Heart left ventricle (tissue), 16 donors: Measurements from ENCODE around the gene AHRR. TPM values are rescaled to one million over a fixed set of nuclear protein-coding genes. Genes with fewer than 3 reads are reported as not detected.

ENCODE experiments used
- ATAC-seq, 4 donors: fragments of 200-7000 bp; cut with Tn5 transposase; one replicate each; pipeline ENCODE4 v1.9.1; 2020 to 2022; ENCODE audit warnings: moderate library complexity in 4 of 4, mild to moderate bottlenecking in 3 of 4, moderate number of reproducible peaks in 1 of 4
- DNase-seq, 5 donors: peaks; one replicate each; pipeline ENCODE4 v3.0.0-alpha.2; 2020
- H3K27ac ChIP-seq, 12 donors: fragments of 200-600 bp; sonication (generic) in 4 of 12; one replicate each; pipeline versions ENCODE4 v1.5.0 to v1.8.0; 2016 to 2022; ENCODE audit warnings: mild to moderate bottlenecking in 2 of 12
- H3K27me3 ChIP-seq, 9 donors: fragments of 200-600 bp; sonication (generic) in 2 of 9; one replicate each; pipeline versions ENCODE4 v1.5.1 to v1.8.0; 2016 to 2022; ENCODE audit warnings: mild to moderate bottlenecking in 3 of 9
- H3K36me3 ChIP-seq, 9 donors: fragments of 200-600 bp; sonication (generic) in 2 of 9; one replicate each; pipeline versions ENCODE4 v1.5.0 to v1.8.0; 2018 to 2022; ENCODE audit warnings: mild to moderate bottlenecking in 2 of 9
- H3K4me1 ChIP-seq, 12 donors: fragments of 200-600 bp; sonication (generic) in 4 of 12; one replicate each; pipeline versions ENCODE4 v1.5.0 to v1.8.0; 2016 to 2022; ENCODE audit warnings: mild to moderate bottlenecking in 3 of 12
- H3K4me3 ChIP-seq, 12 donors: fragments of 200-600 bp; sonication (generic) in 4 of 12; one replicate each; pipeline versions ENCODE4 v1.5.0 to v1.8.0; 2017 to 2022; ENCODE audit warnings: mild to moderate bottlenecking in 9 of 12, moderate library complexity in 4 of 12
- H3K9me3 ChIP-seq, 12 donors: fragments of 200-600 bp; sonication (generic) in 4 of 12; one replicate each; pipeline versions ENCODE4 v1.5.0 to v1.8.0; 2016 to 2022; ENCODE audit warnings: mild to moderate bottlenecking in 1 of 12
- CTCF ChIP-seq, 12 donors: fragments of 200-600 bp; sonication (generic) in 4 of 12; IDR thresholded peaks; one replicate each; pipeline versions ENCODE4 v1.5.0 to v1.8.0; 2018 to 2022; ENCODE audit warnings: antibody characterized with exemption in 12 of 12, mild to moderate bottlenecking in 5 of 12
- POLR2A ChIP-seq, 2 donors: fragments of 450-650 bp; IDR thresholded peaks; one replicate each; pipeline ENCODE4 v1.6.1; 2017; ENCODE audit warnings: antibody characterized with exemption in 2 of 2, mild to moderate bottlenecking in 2 of 2, moderate library complexity in 2 of 2
- WGBS, 4 donors: extraction: QIAGEN DNeasy Blood & Tissue Kit in 2 of 4; methylation state at CpG; one replicate each; pipeline versions ENCODE4 v1.1.5 to v1.1.7; 2013 to 2018; 5-methylcytosine and 5-hydroxymethylcytosine counted together
- intact Hi-C, 10 donors: fragments of 100-400 bp; cut with DNase I; formaldehyde crosslinking; loops; one replicate each; pipeline versions ENCODE4 v1.11.1 to v1.14.2; 2022
- polyA plus RNA-seq, 2 donors: library from polyadenylated mRNA; stranded (reverse); fragments of 200-250 nt; gene quantifications; one replicate each; pipeline ENCODE4 v1.2.3, GENCODE V29; 2013
- total RNA-seq, 9 donors: library from RNA; depleted of rRNA in 2 of 9; stranded (reverse); fragments of >200 nt in 2 of 9; fragmentation: NEBNext Ultra II Directional in 3 of 9; extraction: Animal tissue kit (Norgen Biotek cat#: 25700) in 3 of 9; gene quantifications; one replicate each; pipeline versions ENCODE4 v1.1.0 to v1.2.4, GENCODE V29; 2016 to 2023
- donor health status: ischemic (EF 13 %, LVEDD 7.1; RV severe dilation, severe dysfunction).
- donor health status: healthy with polysubstance abuse.
- donor health status: DM: no; HTN: yes; CAD: no.
- donor health status: DM: no; HTN: no; CAD: no.
- donor health status: ischemic (EF 25% LVEDD 6.9; RV normal size, moderate dysfunction).
- donor health status: ischemic (EF 25% LVEDD 5.7; RV mildly dilated, moderate dysfunction).
- donor health status: healthy.
- donor health status: DM: yes; HTN: yes; CAD: no.
- donor health status: ischemic (EF 35%, LVEDD 5.7; RV mildly dilated, moderate dysfunction).
- donor health status: nonischemic (EF 11% LVEDD 7.7; RV severe dilation, severe dysfunction).
- donor health status: DM: yes; HTN: yes; CAD: no.
- donor health status: PGD.
- donor health status: ischemic (EF 29% LVEDD 5.4; RV normal size, mild dysfunction).
- donor health status: nonischemic (EF 23%, LVEDD 6.1; RV moderate dilation, normal function).

The AHRR gene
- total and polyA plus RNA-seq, 11 donors = 0.11 to 0.69 (median 0.26) TPM; not detected in 2

GRCh38 chr5:372996-373709 is 51.6 kb downstream of the AHRR start:
- Histone ChIP-seq H3K27me3 (peaks cover 9 to 29% (median 17%) of the 10 kb centered on the region in 9 donors), H3K36me3 (no peaks in the 10 kb centered on the region), H3K4me1 (peaks cover 0 to 26% (median 3%) of the 10 kb centered on the region in 12 donors), H3K4me3 (peak overlapping the region in 5 of 12 donors; percentile 40 to 56 (median 44)), H3K27ac (no peak overlapping the region), H3K9me3 (no peaks in the 10 kb centered on the region)
- intact Hi-C loops = no loop called here
- peak in 2 of 5 donors; percentile 16 to 58 for DNase-seq
- ATAC-seq = no peak
- 64 to 90% (median 75%) methylated on average over 12 to 27 of the region's 27 CpGs for WGBS, 4 donors
- no peak for TF ChIP-seq POLR2A (IDR thresholded peaks at IDR 0.05)
- TF ChIP-seq CTCF (IDR thresholded peaks at IDR 0.05) = no peak

GRCh38 chr5:373710-374602 is 52.4 kb downstream of the AHRR start:
- 4 to 16% (median 9%) methylated on average over 17 to 86 of the region's 86 CpGs for WGBS, 4 donors
- H3K36me3 ChIP-seq = no peaks in the 10 kb centered on the region
- ATAC-seq (peak in 1 of 4 donors; percentile 28), DNase-seq (peak in 3 of 5 donors; percentile 28 to 65 (median 36))
- TF ChIP-seq POLR2A (IDR thresholded peaks at IDR 0.05) (no peak), CTCF (IDR thresholded peaks at IDR 0.05) (no peak)
- intact Hi-C loops = no loop called here
- peak overlapping the region in 9 of 12 donors; percentile 30 to 56 (median 40) for H3K4me3 ChIP-seq
- H3K27ac ChIP-seq = no peak overlapping the region
- H3K4me1 ChIP-seq = peaks cover 0 to 18% (median 3%) of the 10 kb centered on the region in 12 donors
- H3K27me3 ChIP-seq = peaks cover 9 to 29% (median 17%) of the 10 kb centered on the region in 9 donors
- H3K9me3 ChIP-seq = no peaks in the 10 kb centered on the region

GRCh38 chr5:374631-375335 is 53.3 kb downstream of the AHRR start:
- intact Hi-C loops = no loop called here

More at GRCh38 chr5:374631-375335, 53.3 kb downstream of the AHRR start:
- no peak overlapping the region for H3K27ac ChIP-seq
- peak in 2 of 5 donors; percentile 15 to 43 for DNase-seq
- H3K4me1 ChIP-seq = peaks cover 0 to 18% (median 3%) of the 10 kb centered on the region in 12 donors
- H3K4me3 ChIP-seq = no peak overlapping the region
- ATAC-seq = no peak
- peaks cover 9 to 29% (median 17%) of the 10 kb centered on the region in 9 donors for H3K27me3 ChIP-seq
- TF ChIP-seq CTCF (IDR thresholded peaks at IDR 0.05) = no peak
- TF ChIP-seq POLR2A (IDR thresholded peaks at IDR 0.05) = no peak
- no peaks in the 10 kb centered on the region for H3K36me3 ChIP-seq
- WGBS, 4 donors = 77 to 81% (median 80%) methylated on average over 19 of the region's 19 CpGs
- H3K9me3 ChIP-seq = peaks cover 0 to 1% (median 0%) of the 10 kb centered on the region in 12 donors
